GM21367 (cell line): Measurements from ENCODE around the gene KLHL25.
A peak's percentile ranks its signal among the peaks of the same experiment; 100 is the strongest.
"Not testable (repeated sequence)": the region's sequence is repeated elsewhere in the genome, so short reads cannot be mapped to it uniquely, and the experiment has no call there.

Experiments used
- ATAC-seq: cut with Tn5 transposase; IDR thresholded peaks from one replicate; pipeline ENCODE4 v1.9.1; 2021; ENCODE audit not compliant: unreplicated experiment

KLHL25 gene, protein sequence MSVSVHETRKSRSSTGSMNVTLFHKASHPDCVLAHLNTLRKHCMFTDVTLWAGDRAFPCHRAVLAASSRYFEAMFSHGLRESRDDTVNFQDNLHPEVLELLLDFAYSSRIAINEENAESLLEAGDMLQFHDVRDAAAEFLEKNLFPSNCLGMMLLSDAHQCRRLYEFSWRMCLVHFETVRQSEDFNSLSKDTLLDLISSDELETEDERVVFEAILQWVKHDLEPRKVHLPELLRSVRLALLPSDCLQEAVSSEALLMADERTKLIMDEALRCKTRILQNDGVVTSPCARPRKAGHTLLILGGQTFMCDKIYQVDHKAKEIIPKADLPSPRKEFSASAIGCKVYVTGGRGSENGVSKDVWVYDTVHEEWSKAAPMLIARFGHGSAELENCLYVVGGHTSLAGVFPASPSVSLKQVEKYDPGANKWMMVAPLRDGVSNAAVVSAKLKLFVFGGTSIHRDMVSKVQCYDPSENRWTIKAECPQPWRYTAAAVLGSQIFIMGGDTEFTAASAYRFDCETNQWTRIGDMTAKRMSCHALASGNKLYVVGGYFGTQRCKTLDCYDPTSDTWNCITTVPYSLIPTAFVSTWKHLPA

GRCh38 chr15:85794598-85795336 lies at the start of gene KLHL25:
Gene KLHL25, minus strand, starts transcription at chr15:85794925. Its CDS starts 25,115 bp downstream, at chr15:85769810.
- ATAC-seq: peak; percentile 99

GRCh38 chr15:85840802-85841152 lies 46.1 kb upstream of the KLHL25 start:
- ATAC-seq: no peak

DNA sequence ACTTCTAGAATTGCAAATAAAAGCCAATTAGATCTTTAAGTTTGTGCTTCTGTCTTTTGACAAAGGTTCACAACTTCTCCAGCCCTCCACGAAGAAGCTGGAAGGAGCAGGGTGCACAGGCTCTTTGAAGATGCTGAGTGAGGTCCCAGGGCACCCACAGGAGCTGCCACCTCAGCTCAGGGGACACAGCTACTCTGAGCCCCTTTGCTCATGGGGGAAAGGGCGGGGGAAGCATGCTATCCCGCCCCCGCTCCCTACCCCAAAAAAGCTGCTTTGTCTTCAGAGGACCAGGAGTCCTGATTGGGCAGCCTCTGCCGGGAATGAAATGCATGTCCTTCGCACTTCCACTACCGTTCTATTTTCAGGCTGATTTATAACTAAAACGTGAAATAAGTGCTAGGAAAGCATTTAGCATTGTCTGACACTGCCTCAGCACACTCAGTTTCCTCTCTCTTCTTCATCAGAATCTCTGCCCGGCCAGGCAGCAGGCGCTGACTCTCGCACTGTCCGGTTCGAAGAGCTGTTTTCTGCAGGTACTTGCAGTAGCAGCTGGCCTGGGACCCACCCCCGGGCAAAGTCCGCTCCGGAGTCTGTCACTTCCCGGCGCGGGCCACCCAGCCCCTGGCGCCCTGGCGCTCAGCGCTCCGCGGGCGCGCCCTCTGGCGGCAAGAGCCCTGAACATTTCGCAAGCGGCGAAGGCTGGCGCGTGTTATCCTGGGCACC lies 45.5 kb upstream of the KLHL25 start:
- peak; percentile 97 for ATAC-seq

DNA sequence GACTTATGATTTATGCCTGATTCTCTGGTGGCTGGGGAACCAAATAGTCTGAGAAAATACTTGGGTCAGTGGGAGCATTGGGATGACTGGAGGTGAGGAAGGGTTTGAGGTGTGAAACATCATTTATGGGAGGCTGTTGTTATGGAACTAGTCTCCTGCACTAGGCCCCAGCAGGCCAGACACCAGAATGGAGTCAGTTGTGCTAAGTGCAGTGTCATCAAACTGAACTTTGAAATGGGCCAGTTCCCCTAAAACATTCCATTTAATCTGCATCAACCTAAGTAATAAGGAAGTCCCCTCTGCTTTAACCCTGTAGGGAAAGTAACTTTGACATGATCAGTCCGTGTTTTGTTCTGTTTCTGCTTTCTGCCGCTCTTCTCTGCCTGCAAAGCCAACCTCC lies 44.9 kb upstream of the KLHL25 start:
- ATAC-seq: no peak

GRCh38 chr15:85838655-85839054 lies 43.9 kb upstream of the KLHL25 start:
- no peak for ATAC-seq

DNA sequence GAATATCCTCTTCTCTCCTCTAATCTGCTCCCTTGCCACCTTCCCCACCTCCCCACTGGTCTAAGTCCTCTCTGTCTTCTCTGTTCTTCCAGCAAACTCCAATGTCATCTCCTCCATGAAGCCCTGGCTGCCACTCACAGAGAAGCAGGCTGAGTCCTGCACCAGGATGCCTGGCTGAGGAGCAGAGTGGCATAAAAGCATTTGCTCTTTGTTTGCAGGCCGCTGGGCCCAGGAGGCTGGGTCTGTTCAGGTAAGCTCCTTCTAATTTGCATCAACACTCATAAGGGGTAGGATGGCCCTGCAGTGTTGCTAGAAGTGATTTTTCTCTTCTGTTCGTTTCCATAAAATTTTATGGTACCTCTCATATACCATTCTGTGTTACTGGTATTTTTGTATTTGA lies 43.2 kb upstream of the KLHL25 start:
- no peak for ATAC-seq

DNA sequence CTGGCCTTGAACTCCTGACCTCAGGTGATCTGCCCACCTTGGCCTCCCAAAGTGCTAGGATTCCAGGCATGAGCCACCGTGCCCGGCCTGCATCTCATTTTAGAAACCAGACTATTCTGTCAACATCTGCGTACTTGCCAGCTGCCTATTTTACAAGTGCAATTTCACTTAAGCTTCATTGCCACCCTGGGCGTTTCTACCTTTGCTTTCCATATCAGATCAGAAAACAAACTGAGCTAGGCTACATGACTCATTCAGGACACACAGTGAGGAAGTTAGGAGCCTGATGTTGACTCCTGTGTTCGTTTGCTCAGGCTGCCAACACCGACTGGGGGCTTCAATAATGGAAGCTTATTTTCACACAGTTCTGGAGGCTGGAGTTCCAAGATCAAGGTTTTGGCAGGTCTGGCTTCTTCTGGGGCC lies 42.3 kb upstream of the KLHL25 start:
- no peak for ATAC-seq

DNA sequence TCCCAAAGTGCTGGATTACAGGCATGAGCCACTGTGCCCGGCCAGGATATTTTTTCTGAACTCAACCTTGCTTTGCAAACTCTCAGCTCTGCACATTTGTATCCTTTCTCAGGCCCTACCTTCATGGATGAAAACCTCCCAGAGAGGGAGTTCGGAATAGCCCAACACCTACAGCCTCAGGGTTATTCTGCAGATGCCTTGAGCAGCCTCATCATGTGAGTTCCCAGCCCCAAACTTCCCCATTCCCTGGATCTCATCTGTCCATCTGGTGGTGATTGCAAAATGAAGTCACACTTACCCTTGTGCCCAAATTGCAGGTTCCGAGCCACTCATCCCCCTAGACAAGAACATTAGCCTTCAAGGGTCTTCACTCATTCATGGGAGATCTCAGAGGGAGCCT lies 39.9 kb upstream of the KLHL25 start:
- ATAC-seq: no peak

GRCh38 chr15:85832394-85832793 lies 37.7 kb upstream of the KLHL25 start:
- ATAC-seq: no peak

GRCh38 chr15:85831415-85832113 lies 36.8 kb upstream of the KLHL25 start:
- ATAC-seq: no peak

- ATAC-seq: not testable (repeated sequence)
These were observed 35.0 kb upstream of the KLHL25 start for GRCh38 chr15:85829754-85830153.

- no peak for ATAC-seq
These were observed 34.1 kb upstream of the KLHL25 start for GRCh38 chr15:85828874-85829273.

GRCh38 chr15:85828126-85828525 lies 33.4 kb upstream of the KLHL25 start:
- no peak for ATAC-seq

- ATAC-seq: no peak
These were observed 32.2 kb upstream of the KLHL25 start for GRCh38 chr15:85826756-85827515.

DNA sequence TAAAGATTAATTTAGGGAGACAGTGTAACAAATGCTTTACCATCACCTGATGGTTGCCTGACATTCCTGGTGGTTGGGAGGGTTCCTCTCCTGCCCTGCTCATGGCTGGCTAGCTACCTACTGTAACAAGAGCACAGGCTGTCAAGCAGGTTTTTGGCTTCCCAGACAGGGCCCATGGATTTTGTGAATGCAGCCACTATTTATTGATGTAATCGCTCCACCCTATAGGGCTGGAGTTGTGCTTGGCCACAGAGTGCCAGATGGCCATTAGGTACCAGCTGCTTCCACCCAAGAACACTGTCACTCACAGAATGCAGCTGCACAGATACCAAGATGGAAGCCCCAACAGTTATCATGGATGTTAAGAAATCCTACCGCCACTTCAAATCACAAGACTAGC lies 31.0 kb upstream of the KLHL25 start:
- ATAC-seq: no peak

- ATAC-seq: no peak
These were observed 30.4 kb upstream of the KLHL25 start for GRCh38 chr15:85825118-85825517.

DNA sequence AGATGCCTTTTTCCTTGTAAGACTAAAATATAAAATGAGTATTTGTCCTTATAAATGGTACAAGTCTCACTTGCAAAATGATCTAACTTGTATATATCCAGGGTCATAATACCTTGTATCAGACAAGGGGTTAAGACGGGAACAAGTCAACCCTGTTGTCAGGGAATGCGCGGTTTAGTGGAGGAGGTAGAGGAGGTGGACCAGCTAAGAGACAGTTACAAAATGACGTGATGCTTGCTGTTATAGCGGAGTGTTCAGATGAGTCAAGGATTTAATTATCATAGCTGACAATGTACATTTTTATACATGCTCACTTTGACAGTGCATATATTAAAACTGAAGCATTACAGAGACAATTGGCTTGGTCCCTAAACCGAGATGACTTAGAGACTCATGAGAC lies 26.8 kb upstream of the KLHL25 start:
- ATAC-seq: no peak

GRCh38 chr15:85819938-85820337 lies 25.2 kb upstream of the KLHL25 start:
- no peak for ATAC-seq

GRCh38 chr15:85813234-85813633 lies 18.5 kb upstream of the KLHL25 start:
- ATAC-seq: no peak

- no peak for ATAC-seq
These were observed 15.3 kb upstream of the KLHL25 start for GRCh38 chr15:85810075-85810474.
